NB4 (cell line): ENCODE measurements around the gene IRF5.

Experiments used
- DNase-seq: peaks from one replicate; pipeline ENCODE4 v3.0.0; 2010; ENCODE audit warnings: low read depth
- H3K4me3 ChIP-seq: one replicate; pipeline ENCODE4 v1.5.1; 2011; ENCODE audit warnings: mild to moderate bottlenecking, low read depth, low read length, moderate library complexity
- CTCF ChIP-seq: IDR thresholded peaks from one replicate; pipeline ENCODE4 v1.5.1; 2012; ENCODE audit warnings: low read depth, low read length
- MAX ChIP-seq: IDR thresholded peaks from 2 replicates; pipeline ENCODE4 v1.6.1; 2011; ENCODE audit warnings: low read depth, low read length
- MYC ChIP-seq: IDR thresholded peaks from 2 replicates; pipeline ENCODE4 v1.6.1; 2011; ENCODE audit warnings: low read depth, low read length
- POLR2A ChIP-seq: IDR thresholded peaks from 2 replicates; pipeline ENCODE4 v1.6.1; 2011; ENCODE audit warnings: mild to moderate bottlenecking; ENCODE audit not compliant: insufficient read length; ENCODE audit errors: extremely low read depth

Gene IRF5

DNA sequence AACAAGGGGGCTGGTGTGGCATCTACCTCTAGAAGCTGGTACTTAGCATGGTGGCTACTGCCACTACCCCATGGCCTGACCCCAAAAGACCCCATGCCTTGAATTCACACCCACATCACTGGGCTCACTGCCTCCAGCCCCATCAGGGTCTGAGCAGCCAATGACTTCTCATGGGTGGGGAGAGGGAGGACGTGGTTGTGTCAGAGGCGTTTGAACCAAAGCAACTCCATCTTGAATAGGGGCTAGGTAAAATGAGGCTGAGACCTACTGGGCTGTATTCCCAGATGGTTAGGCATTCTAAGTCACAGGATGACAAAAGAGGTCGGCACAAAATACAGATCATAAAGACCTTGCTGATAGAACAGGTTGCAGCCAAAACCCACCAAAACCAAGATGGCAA is 42.4 kb upstream of the IRF5 start:
- no peak for DNase-seq
- no peak overlapping the region for H3K4me3 ChIP-seq
- TF ChIP-seq POLR2A: no peak
- no peak for TF ChIP-seq CTCF
- no peak for TF ChIP-seq MAX
- no peak for TF ChIP-seq MYC

- no peak for TF ChIP-seq MAX
- TF ChIP-seq POLR2A: no peak
- no peak for TF ChIP-seq CTCF
- TF ChIP-seq MYC: no peak
- DNase-seq: no peak
Measured at GRCh38 chr7:128899392-128899791, 38.3 kb upstream of the IRF5 start.

GRCh38 chr7:128900237-128900636 is 37.5 kb upstream of the IRF5 start:
- TF ChIP-seq MAX (no peak), MYC (no peak), POLR2A (no peak), CTCF (no peak)
- H3K4me3 ChIP-seq: no peak overlapping the region
- no peak for DNase-seq

More at GRCh38 chr7:128899392-128899791, 38.3 kb upstream of the IRF5 start:
- H3K4me3 ChIP-seq: no peak overlapping the region

- no peak overlapping the region for H3K4me3 ChIP-seq
- DNase-seq: no peak
- TF ChIP-seq MAX (no peak), CTCF (no peak), POLR2A (no peak), MYC (no peak)
Measured at GRCh38 chr7:128902761-128903585, 34.8 kb upstream of the IRF5 start.

DNA sequence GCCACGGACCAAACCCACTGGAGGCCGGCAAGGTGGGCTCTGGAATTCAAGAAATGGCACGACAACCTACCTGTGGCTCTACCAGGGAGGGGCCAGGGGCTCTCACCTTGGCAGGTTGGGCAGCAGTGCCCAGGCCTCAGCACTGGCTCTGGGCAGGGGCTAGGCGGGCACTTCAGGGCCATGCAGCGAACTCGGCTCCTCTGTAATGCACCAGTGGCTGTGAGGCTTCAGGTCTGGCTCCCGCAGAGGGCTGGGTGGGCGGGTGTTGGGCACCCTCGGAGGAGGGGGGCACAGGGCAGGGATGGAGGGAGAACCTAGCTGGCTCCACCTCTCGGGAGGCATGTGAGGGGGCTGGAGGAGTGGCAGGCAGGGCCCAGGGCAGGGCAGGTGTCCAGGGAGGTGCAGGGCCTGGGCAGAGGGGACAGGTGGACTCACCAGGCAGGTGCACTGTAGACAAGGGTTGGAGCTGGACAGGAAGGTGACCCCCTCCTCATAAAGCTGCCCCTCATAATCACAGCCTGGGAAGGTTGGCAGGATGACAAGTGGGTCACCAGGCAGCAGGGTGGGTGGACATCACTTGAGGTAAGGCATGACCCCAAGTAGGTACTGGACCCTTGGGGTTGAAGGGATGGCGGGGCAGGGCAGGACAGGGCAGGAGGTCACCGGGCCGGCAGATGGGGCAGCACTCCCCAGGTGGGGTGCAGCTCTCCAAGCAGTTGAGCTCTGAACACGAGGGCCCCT is 33.9 kb upstream of the IRF5 start:
- DNase-seq: no peak
- TF ChIP-seq CTCF (no peak), MAX (no peak), POLR2A (no peak), MYC (no peak)
- no peak overlapping the region for H3K4me3 ChIP-seq
